CD4-positive, alpha-beta T cell treated with Interleukin-15 for 4 hours (primary cell): ENCODE results near the gene TACC2.
"Not testable (repeated sequence)": the region's sequence is repeated elsewhere in the genome, so short reads cannot be mapped to it uniquely, and the experiment has no call there.

Source experiments
- DNase-seq: peaks from one replicate; pipeline ENCODE4 v3.0.0-alpha.2; 2020; ENCODE audit warnings: low spot score

TACC2 gene

GRCh38 chr10:121978511-121978910 is 10.5 kb upstream of the TACC2 start:
- no peak for DNase-seq

GRCh38 chr10:121981346-121981745 is 7.6 kb upstream of the TACC2 start:
- DNase-seq = no peak

GRCh38 chr10:121983852-121984251 is 5.1 kb upstream of the TACC2 start:
- DNase-seq = no peak

GRCh38 chr10:121984463-121984862 is 4.5 kb upstream of the TACC2 start:
- no peak for DNase-seq

GRCh38 chr10:121990015-121990677 is 1.2 kb downstream of the TACC2 start:
- DNase-seq = no peak

- not testable (repeated sequence) for DNase-seq
These were observed 2.8 kb downstream of the TACC2 start for GRCh38 chr10:121991727-121992126.

GRCh38 chr10:121994429-121994941 is 5.5 kb downstream of the TACC2 start:
- no peak for DNase-seq

GRCh38 chr10:121998462-121998861 is 9.5 kb downstream of the TACC2 start:
- no peak for DNase-seq

- DNase-seq = no peak
These were observed 10.3 kb downstream of the TACC2 start for GRCh38 chr10:121999301-121999700.

- no peak for DNase-seq
These were observed 12.7 kb downstream of the TACC2 start for GRCh38 chr10:122001698-122002097.

GRCh38 chr10:122007415-122007814 is 18.5 kb downstream of the TACC2 start:
- no peak for DNase-seq

- DNase-seq = no peak
These were observed 21.6 kb downstream of the TACC2 start for GRCh38 chr10:122010405-122011050.

GRCh38 chr10:122012731-122013130 is 23.8 kb downstream of the TACC2 start:
- DNase-seq = no peak

- DNase-seq = no peak
These were observed 24.4 kb downstream of the TACC2 start for GRCh38 chr10:122013311-122013780.

- no peak for DNase-seq
These were observed 25.8 kb downstream of the TACC2 start for GRCh38 chr10:122014652-122015248.

- DNase-seq = not testable (repeated sequence)
These were observed 29.0 kb downstream of the TACC2 start for GRCh38 chr10:122017926-122018325.

- DNase-seq = no peak
These were observed 29.5 kb downstream of the TACC2 start for GRCh38 chr10:122018491-122018890.

GRCh38 chr10:122018951-122019413 is 30.0 kb downstream of the TACC2 start:
- no peak for DNase-seq

- no peak for DNase-seq
These were observed 30.5 kb downstream of the TACC2 start for GRCh38 chr10:122019414-122019975.

GRCh38 chr10:122020226-122020625 is 31.3 kb downstream of the TACC2 start:
- no peak for DNase-seq

- no peak for DNase-seq
These were observed 32.4 kb downstream of the TACC2 start for GRCh38 chr10:122021379-122021778.

- no peak for DNase-seq
These were observed 32.9 kb downstream of the TACC2 start for GRCh38 chr10:122021828-122022227.

- no peak for DNase-seq
These were observed 33.3 kb downstream of the TACC2 start for GRCh38 chr10:122022276-122022675.
